Muscle of leg (tissue), 11 donors: ENCODE measurements around the gene GRAMD1B. TPM values are rescaled to one million over a fixed set of nuclear protein-coding genes. Genes with fewer than 3 reads are reported as not detected.

Source experiments
- DNase-seq: peaks from one replicate; pipeline ENCODE4 v3.0.0; 2013
- H3K27ac ChIP-seq: one replicate; pipeline ENCODE4 v1.5.1; 2013; ENCODE audit warnings: mild to moderate bottlenecking, low read length, control low read depth
- H3K27me3 ChIP-seq: one replicate; pipeline ENCODE4 v1.6.1; 2013; ENCODE audit warnings: low read length; ENCODE audit not compliant: control insufficient read depth, insufficient read depth
- H3K36me3 ChIP-seq: one replicate; pipeline ENCODE4 v1.6.1; 2013; ENCODE audit warnings: low read length; ENCODE audit not compliant: control insufficient read depth, insufficient read depth
- H3K4me1 ChIP-seq: one replicate; pipeline ENCODE4 v1.6.1; 2013; ENCODE audit warnings: low read length; ENCODE audit not compliant: control insufficient read depth, insufficient read depth
- H3K4me3 ChIP-seq: one replicate; pipeline ENCODE4 v1.5.1; 2013; ENCODE audit warnings: low read length, control low read depth
- H3K9me3 ChIP-seq: replicated peaks from 2 replicates; pipeline ENCODE4 v1.6.1; 2013; ENCODE audit warnings: low read depth, low read length; ENCODE audit not compliant: control insufficient read depth
- WGBS: methylation state at CpG from one replicate; pipeline ENCODE4 v1.1.5; 2013; ENCODE audit warnings: missing lambda C conversion rate; ENCODE audit not compliant: insufficient coverage; 5-methylcytosine and 5-hydroxymethylcytosine counted together
- polyA plus RNA-seq, 8 donors: library from polyadenylated mRNA; unstranded; fragments of 120-200 nt; gene quantifications; one replicate each; pipeline versions ENCODE4 v1.2.1 to v1.2.3, GENCODE V29; 2013; ENCODE audit warnings: inconsistent platforms in 1 of 8, low replicate concordance in 1 of 8; ENCODE audit not compliant: insufficient read length in 8 of 8, insufficient read depth in 1 of 8
- total RNA-seq: library from RNA; stranded (reverse); fragments of 120-200 nt; gene quantifications from one replicate; pipeline ENCODE4 v1.2.4, GENCODE V29; 2013

GRAMD1B gene
- total and polyA plus RNA-seq, 9 donors, result 6.9 to 10.9 (median 8.7) TPM

GRCh38 chr11:123392431-123392830 is 37.6 kb upstream of the GRAMD1B start:
- no peaks in the 10 kb centered on the region for H3K27me3 ChIP-seq
- H3K4me1 ChIP-seq, result no peaks in the 10 kb centered on the region
- no peak overlapping the region for H3K27ac ChIP-seq
- H3K36me3 ChIP-seq, result no peaks in the 10 kb centered on the region
- H3K9me3 ChIP-seq, result no peaks in the 10 kb centered on the region
- no peak overlapping the region for H3K4me3 ChIP-seq
- DNase-seq, result no peak

- Histone ChIP-seq H3K36me3 (no peaks in the 10 kb centered on the region), H3K27me3 (no peaks in the 10 kb centered on the region), H3K27ac (no peak overlapping the region), H3K4me3 (no peak overlapping the region), H3K4me1 (no peaks in the 10 kb centered on the region), H3K9me3 (no peaks in the 10 kb centered on the region)
- WGBS, result no CpG with 5 or more reads among the region's 3 CpGs
- DNase-seq, result no peak
These were observed 37.2 kb upstream of the GRAMD1B start for GRCh38 chr11:123392844-123393243.

GRCh38 chr11:123393312-123393927 is 36.6 kb upstream of the GRAMD1B start:
- 62% methylated on average over 4 of the region's 6 CpGs for WGBS
- no peak for DNase-seq
- H3K27ac ChIP-seq, result no peak overlapping the region
- H3K27me3 ChIP-seq, result no peaks in the 10 kb centered on the region
- no peaks in the 10 kb centered on the region for H3K36me3 ChIP-seq
- H3K4me1 ChIP-seq, result no peaks in the 10 kb centered on the region
- no peaks in the 10 kb centered on the region for H3K9me3 ChIP-seq
- H3K4me3 ChIP-seq, result no peak overlapping the region

- no peaks in the 10 kb centered on the region for H3K36me3 ChIP-seq
- H3K4me1 ChIP-seq, result peaks cover 9% of the 10 kb centered on the region
- no peak overlapping the region for H3K27ac ChIP-seq
- H3K4me3 ChIP-seq, result no peak overlapping the region
- no peaks in the 10 kb centered on the region for H3K9me3 ChIP-seq
- WGBS, result 29% methylated on average over 4 of the region's 7 CpGs
- peaks cover 7% of the 10 kb centered on the region for H3K27me3 ChIP-seq
- no peak for DNase-seq
These were observed 25.4 kb upstream of the GRAMD1B start for GRCh38 chr11:123404676-123405075.

- Histone ChIP-seq H3K27me3 (peaks cover 7% of the 10 kb centered on the region), H3K4me1 (peaks cover 9% of the 10 kb centered on the region), H3K27ac (no peak overlapping the region), H3K4me3 (no peak overlapping the region), H3K36me3 (no peaks in the 10 kb centered on the region), H3K9me3 (no peaks in the 10 kb centered on the region)
- 51% methylated on average over 4 of the region's 5 CpGs for WGBS
- peak; percentile 45 for DNase-seq
These were observed 24.9 kb upstream of the GRAMD1B start for GRCh38 chr11:123405123-123405592.

- no peak for DNase-seq
- Histone ChIP-seq H3K9me3 (no peaks in the 10 kb centered on the region), H3K4me3 (no peak overlapping the region), H3K36me3 (no peaks in the 10 kb centered on the region), H3K27me3 (peaks cover 7% of the 10 kb centered on the region), H3K27ac (no peak overlapping the region), H3K4me1 (peaks cover 9% of the 10 kb centered on the region)
- 62% methylated on average over 3 of the region's 4 CpGs for WGBS
These were observed 23.5 kb upstream of the GRAMD1B start for GRCh38 chr11:123406441-123407129.

- H3K36me3 ChIP-seq, result no peaks in the 10 kb centered on the region
- H3K27ac ChIP-seq, result no peak overlapping the region
- peak; percentile 64 for DNase-seq
- H3K4me1 ChIP-seq, result peaks cover 9% of the 10 kb centered on the region
- H3K9me3 ChIP-seq, result no peaks in the 10 kb centered on the region
- H3K27me3 ChIP-seq, result peaks cover 7% of the 10 kb centered on the region
- 10% methylated on average over 5 of the region's 7 CpGs for WGBS
- no peak overlapping the region for H3K4me3 ChIP-seq
These were observed 22.7 kb upstream of the GRAMD1B start for GRCh38 chr11:123407130-123407995.

- DNase-seq, result no peak
- peaks cover 7% of the 10 kb centered on the region for H3K27me3 ChIP-seq
- H3K9me3 ChIP-seq, result no peaks in the 10 kb centered on the region
- 0% methylated on average over 1 of the region's 7 CpGs for WGBS
- H3K4me3 ChIP-seq, result no peak overlapping the region
- no peak overlapping the region for H3K27ac ChIP-seq
- H3K36me3 ChIP-seq, result no peaks in the 10 kb centered on the region
- H3K4me1 ChIP-seq, result peaks cover 9% of the 10 kb centered on the region
These were observed 22.0 kb upstream of the GRAMD1B start for GRCh38 chr11:123407996-123408597.

GRCh38 chr11:123408619-123409455 is 21.2 kb upstream of the GRAMD1B start:
- WGBS, result 80% methylated on average over 1 of the region's 8 CpGs
- H3K4me3 ChIP-seq, result no peak overlapping the region
- no peaks in the 10 kb centered on the region for H3K36me3 ChIP-seq
- no peak for DNase-seq
- no peak overlapping the region for H3K27ac ChIP-seq
- H3K27me3 ChIP-seq, result peaks cover 9% of the 10 kb centered on the region
- H3K9me3 ChIP-seq, result no peaks in the 10 kb centered on the region
- H3K4me1 ChIP-seq, result peaks cover 9% of the 10 kb centered on the region
